Measurements from ENCODE around the gene NHERF1.

Gene NHERF1

DNA sequence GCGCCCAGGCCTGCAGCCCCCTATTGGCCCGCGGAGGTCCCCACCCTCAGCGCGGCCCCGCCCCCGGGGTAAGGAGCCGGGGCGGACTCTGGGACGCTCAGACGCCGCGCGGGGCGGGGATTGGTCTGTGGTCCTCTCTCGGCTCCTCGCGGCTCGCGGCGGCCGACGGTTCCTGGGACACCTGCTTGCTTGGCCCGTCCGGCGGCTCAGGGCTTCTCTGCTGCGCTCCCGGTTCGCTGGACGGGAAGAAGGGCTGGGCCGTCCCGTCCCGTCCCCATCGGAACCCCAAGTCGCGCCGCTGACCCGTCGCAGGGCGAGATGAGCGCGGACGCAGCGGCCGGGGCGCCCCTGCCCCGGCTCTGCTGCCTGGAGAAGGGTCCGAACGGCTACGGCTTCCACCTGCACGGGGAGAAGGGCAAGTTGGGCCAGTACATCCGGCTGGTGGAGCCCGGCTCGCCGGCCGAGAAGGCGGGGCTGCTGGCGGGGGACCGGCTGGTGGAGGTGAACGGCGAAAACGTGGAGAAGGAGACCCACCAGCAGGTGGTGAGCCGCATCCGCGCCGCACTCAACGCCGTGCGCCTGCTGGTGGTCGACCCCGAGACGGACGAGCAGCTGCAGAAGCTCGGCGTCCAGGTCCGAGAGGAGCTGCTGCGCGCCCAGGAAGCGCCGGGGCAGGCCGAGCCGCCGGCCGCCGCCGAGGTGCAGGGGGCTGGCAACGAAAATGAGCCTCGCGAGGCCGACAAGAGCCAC, at the start of gene NHERF1 (continued):
- TF ChIP-seq, protein P1, sequence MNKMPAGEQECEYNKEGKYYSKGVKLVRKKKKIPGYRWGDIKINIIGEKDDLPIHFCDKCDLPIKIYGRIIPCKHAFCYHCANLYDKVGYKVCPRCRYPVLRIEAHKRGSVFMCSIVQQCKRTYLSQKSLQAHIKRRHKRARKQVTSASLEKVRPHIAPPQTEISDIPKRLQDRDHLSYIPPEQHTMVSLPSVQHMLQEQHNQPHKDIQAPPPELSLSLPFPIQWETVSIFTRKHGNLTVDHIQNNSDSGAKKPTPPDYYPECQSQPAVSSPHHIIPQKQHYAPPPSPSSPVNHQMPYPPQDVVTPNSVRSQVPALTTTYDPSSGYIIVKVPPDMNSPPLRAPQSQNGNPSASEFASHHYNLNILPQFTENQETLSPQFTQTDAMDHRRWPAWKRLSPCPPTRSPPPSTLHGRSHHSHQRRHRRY (tag by site-specific recombination; IDR thresholded peaks at IDR 0.05), result no peak
- TF ChIP-seq, protein P2, sequence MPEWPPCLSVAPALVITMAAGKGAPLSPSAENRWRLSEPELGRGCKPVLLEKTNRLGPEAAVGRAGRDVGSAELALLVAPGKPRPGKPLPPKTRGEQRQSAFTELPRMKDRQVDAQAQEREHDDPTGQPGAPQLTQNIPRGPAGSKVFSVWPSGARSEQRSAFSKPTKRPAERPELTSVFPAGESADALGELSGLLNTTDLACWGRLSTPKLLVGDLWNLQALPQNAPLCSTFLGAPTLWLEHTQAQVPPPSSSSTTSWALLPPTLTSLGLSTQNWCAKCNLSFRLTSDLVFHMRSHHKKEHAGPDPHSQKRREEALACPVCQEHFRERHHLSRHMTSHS (tag by site-specific recombination; IDR thresholded peaks at IDR 0.05), result 0 out of 2 replicates have a peak, but pooled peaks have one; percentile 8
- TF ChIP-seq ZNF37A (tag by site-specific recombination; IDR thresholded peaks at IDR 0.05) (no peak), ZNF654 (tag by site-specific recombination; IDR thresholded peaks at IDR 0.05; ENCODE audit: low read depth) (no peak), KLF8 (tag by site-specific recombination; IDR thresholded peaks at IDR 0.05) (no peak; the same call in 1 of the 2 replicates), ZNF830 (tag by site-specific recombination; IDR thresholded peaks at IDR 0.05; ENCODE audit: low read depth) (no peak), KLF16 (tag by site-specific recombination; IDR thresholded peaks at IDR 0.05) (no peak), SP2 (tag by site-specific recombination; IDR thresholded peaks at IDR 0.05) (peak; percentile 71), OVOL3 (tag by site-specific recombination; IDR thresholded peaks at IDR 0.05) (no peak), ZNF624 (tag by site-specific recombination; IDR thresholded peaks at IDR 0.05) (no peak), ZNF558 (tag by site-specific recombination; IDR thresholded peaks at IDR 0.05) (no peak), ZNF785 (tag by site-specific recombination; IDR thresholded peaks at IDR 0.05) (0 out of 2 replicates have a peak, but pooled peaks have one; percentile 10), ZEB2 (tag by site-specific recombination; IDR thresholded peaks at IDR 0.05) (peak; percentile 34), ZBTB17 (tag by site-specific recombination; IDR thresholded peaks at IDR 0.05) (no peak; the same call in 1 of the 2 replicates), ZNF274 (IDR thresholded peaks at IDR 0.05; ENCODE audit: low read length) (no peak), ZNF274 (tag by site-specific recombination; IDR thresholded peaks at IDR 0.05; ENCODE audit: borderline replicate concordance) (no peak), KLF1 (tag by site-specific recombination; IDR thresholded peaks at IDR 0.05) (no peak)
- TF ChIP-seq, protein P3, sequence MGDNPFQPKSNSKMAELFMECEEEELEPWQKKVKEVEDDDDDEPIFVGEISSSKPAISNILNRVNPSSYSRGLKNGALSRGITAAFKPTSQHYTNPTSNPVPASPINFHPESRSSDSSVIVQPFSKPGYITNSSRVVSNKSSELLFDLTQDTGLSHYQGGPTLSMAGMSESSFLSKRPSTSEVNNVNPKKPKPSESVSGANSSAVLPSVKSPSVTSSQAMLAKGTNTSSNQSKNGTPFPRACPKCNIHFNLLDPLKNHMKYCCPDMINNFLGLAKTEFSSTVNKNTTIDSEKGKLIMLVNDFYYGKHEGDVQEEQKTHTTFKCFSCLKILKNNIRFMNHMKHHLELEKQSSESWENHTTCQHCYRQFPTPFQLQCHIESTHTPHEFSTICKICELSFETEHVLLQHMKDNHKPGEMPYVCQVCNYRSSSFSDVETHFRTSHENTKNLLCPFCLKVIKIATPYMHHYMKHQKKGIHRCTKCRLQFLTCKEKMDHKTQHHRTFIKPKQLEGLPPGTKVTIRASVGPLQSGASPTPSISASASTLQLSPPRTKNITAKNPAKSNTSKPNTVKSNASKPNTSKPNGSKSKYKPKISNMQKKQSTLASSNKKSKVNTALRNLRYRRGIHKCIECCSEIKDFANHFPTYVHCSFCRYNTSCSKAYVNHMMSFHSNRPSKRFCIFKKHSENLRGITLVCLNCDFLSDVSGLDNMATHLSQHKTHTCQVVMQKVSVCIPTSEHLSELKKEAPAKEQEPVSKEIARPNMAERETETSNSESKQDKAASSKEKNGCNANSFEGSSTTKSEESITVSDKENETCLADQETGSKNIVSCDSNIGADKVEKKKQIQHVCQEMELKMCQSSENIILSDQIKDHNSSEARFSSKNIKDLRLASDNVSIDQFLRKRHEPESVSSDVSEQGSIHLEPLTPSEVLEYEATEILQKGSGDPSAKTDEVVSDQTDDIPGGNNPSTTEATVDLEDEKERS (tag by site-specific recombination; IDR thresholded peaks at IDR 0.05), result no peak
- TF ChIP-seq, protein P4, sequence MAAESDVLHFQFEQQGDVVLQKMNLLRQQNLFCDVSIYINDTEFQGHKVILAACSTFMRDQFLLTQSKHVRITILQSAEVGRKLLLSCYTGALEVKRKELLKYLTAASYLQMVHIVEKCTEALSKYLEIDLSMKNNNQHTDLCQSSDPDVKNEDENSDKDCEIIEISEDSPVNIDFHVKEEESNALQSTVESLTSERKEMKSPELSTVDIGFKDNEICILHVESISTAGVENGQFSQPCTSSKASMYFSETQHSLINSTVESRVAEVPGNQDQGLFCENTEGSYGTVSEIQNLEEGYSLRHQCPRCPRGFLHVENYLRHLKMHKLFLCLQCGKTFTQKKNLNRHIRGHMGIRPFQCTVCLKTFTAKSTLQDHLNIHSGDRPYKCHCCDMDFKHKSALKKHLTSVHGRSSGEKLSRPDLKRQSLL (tag by site-specific recombination; IDR thresholded peaks at IDR 0.05), result peak; percentile 65; the same call in 1 of the 2 replicates
- TF ChIP-seq, protein P5, sequence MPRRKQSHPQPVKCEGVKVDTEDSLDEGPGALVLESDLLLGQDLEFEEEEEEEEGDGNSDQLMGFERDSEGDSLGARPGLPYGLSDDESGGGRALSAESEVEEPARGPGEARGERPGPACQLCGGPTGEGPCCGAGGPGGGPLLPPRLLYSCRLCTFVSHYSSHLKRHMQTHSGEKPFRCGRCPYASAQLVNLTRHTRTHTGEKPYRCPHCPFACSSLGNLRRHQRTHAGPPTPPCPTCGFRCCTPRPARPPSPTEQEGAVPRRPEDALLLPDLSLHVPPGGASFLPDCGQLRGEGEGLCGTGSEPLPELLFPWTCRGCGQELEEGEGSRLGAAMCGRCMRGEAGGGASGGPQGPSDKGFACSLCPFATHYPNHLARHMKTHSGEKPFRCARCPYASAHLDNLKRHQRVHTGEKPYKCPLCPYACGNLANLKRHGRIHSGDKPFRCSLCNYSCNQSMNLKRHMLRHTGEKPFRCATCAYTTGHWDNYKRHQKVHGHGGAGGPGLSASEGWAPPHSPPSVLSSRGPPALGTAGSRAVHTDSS (tag by site-specific recombination; IDR thresholded peaks at IDR 0.05), result no peak
- TF ChIP-seq, protein P6, sequence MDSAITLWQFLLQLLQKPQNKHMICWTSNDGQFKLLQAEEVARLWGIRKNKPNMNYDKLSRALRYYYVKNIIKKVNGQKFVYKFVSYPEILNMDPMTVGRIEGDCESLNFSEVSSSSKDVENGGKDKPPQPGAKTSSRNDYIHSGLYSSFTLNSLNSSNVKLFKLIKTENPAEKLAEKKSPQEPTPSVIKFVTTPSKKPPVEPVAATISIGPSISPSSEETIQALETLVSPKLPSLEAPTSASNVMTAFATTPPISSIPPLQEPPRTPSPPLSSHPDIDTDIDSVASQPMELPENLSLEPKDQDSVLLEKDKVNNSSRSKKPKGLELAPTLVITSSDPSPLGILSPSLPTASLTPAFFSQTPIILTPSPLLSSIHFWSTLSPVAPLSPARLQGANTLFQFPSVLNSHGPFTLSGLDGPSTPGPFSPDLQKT (IDR thresholded peaks at IDR 0.05; ENCODE audit: borderline replicate concordance, low read depth, low read length), result no peak
